HCT116 (cell line): ENCODE results near the gene TBC1D1. TPM values are rescaled to one million over a fixed set of nuclear protein-coding genes. Genes with fewer than 3 reads are reported as not detected.

Experiments
- ATAC-seq: fragments of 200-7000 bp; cut with Tn5 transposase; 2 replicates; pipeline ENCODE4 v1.9.1; 2020; ENCODE audit warnings: mild to moderate bottlenecking, moderate library complexity
- BruUV-seq: library from RNA; stranded (reverse); fragments of 400-500 nt; replicated peaks from 2 replicates; lab custom pipeline; 2021; lab: Mats Ljungman, UMichigan
- CTCF ChIA-PET: fragments of 300-600 bp; sonication (Branson Sonifier 250); formaldehyde crosslinking; loops from one replicate; lab custom pipeline; 2021; ENCODE audit warnings: antibody characterized with exemption; lab: Charles Lee
- POLR2A ChIA-PET: fragments of 300-600, 350-600 bp; sonication (Branson Sonifier 250); formaldehyde crosslinking; loops from one replicate; lab custom pipeline; 2021; ENCODE audit warnings: antibody characterized with exemption; lab: Charles Lee
- RAD21 ChIA-PET, 2 experiments: fragments of 300-600 bp; sonication (Branson Sonifier 250); formaldehyde crosslinking; loops; one replicate each; lab custom pipeline; 2023; ENCODE audit warnings: low total read pairs in 2 of 2; ENCODE audit not compliant: uncharacterized antibody in 2 of 2, unreplicated experiment in 2 of 2, low non-redundant PET in 1 of 2; lab: Charles Lee
- DNase-seq: peaks from one replicate; pipeline ENCODE4 v3.0.0-alpha.2; 2010; ENCODE audit warnings: low read depth, low spot score
- H2AFZ ChIP-seq: fragments of 200-600 bp; shearing (Covaris generic), sonication (generic); 2 replicates; pipeline ENCODE4 v1.6.1; 2017; ENCODE audit warnings: low read depth, mixed run types, mixed read lengths, antibody characterized with exemption, low read length; ENCODE audit not compliant: poor library complexity, severe bottlenecking
- H3K27ac ChIP-seq: 2 replicates; pipeline ENCODE4 v1.5.1; 2012; ENCODE audit warnings: low read depth, low read length
- H3K27me3 ChIP-seq: fragments of 200-600 bp; sonication (generic); 2 replicates; pipeline ENCODE4 v1.6.1; 2016; ENCODE audit warnings: mixed run types, low read length, mixed read lengths; ENCODE audit not compliant: insufficient read depth
- H3K36me3 ChIP-seq, 2 experiments: fragments of 200-500 bp in 1 of 2; fragments of 200-600 bp in 1 of 2; sonication (Bioruptor generic) in 1 of 2; sonication (generic) in 1 of 2; 2 replicates each; pipeline versions ENCODE4 v1.5.1 to v1.6.1; 2014 to 2016; ENCODE audit warnings: low read length in 2 of 2, inconsistent platforms in 1 of 2, mixed read lengths in 1 of 2, mixed run types in 1 of 2; ENCODE audit not compliant: insufficient read depth in 2 of 2, control insufficient read depth in 1 of 2
- H3K4me1 ChIP-seq, 2 experiments: fragments of 200-600 bp in 1 of 2; sonication (generic) in 1 of 2; 2 replicates each; pipeline versions ENCODE4 v1.5.1 to v1.6.1; 2012 to 2017; ENCODE audit warnings: low read length in 2 of 2, inconsistent platforms in 1 of 2, mild to moderate bottlenecking in 1 of 2, mixed read lengths in 1 of 2, mixed run types in 1 of 2, moderate library complexity in 1 of 2; ENCODE audit not compliant: insufficient read depth in 2 of 2, control insufficient read depth in 1 of 2
- H3K4me2 ChIP-seq: fragments of 200-600 bp; sonication (generic); 2 replicates; pipeline ENCODE4 v1.6.1; 2017; ENCODE audit warnings: mixed run types, low read length, mixed read lengths
- H3K4me3 ChIP-seq, 2 experiments: fragments of 200-600 bp in 1 of 2; sonication (generic) in 1 of 2; replicated peaks in 1 of 2; 2 replicates each; pipeline ENCODE4 v1.5.1; 2011 to 2016; ENCODE audit warnings: low read length in 2 of 2, control low read depth in 1 of 2, low read depth in 1 of 2, mild to moderate bottlenecking in 1 of 2, mixed read lengths in 1 of 2, mixed run types in 1 of 2
- H3K79me2 ChIP-seq: fragments of 200-600 bp; sonication (generic); 2 replicates; pipeline ENCODE4 v1.6.1; 2017; ENCODE audit warnings: mild to moderate bottlenecking, mixed run types, low read length, moderate library complexity, mixed read lengths; ENCODE audit not compliant: insufficient read depth
- H3K9ac ChIP-seq: fragments of 200-600 bp; sonication (generic); 2 replicates; pipeline ENCODE4 v1.6.1; 2016; ENCODE audit warnings: low read length, mixed read lengths
- H3K9me2 ChIP-seq: fragments of 200-600 bp; sonication (generic), shearing (Covaris generic); 2 replicates; pipeline ENCODE4 v1.6.1; 2017; ENCODE audit warnings: mixed run types, mild to moderate bottlenecking, moderate library complexity; ENCODE audit not compliant: insufficient read depth
- H3K9me3 ChIP-seq, 2 experiments: fragments of 200-500 bp in 1 of 2; fragments of 200-600 bp in 1 of 2; sonication (Bioruptor generic) in 1 of 2; sonication (generic) in 1 of 2; 2 replicates each; pipeline ENCODE4 v1.6.1; 2014 to 2017; ENCODE audit warnings: low read length in 2 of 2, mixed read lengths in 2 of 2, inconsistent platforms in 1 of 2, low read depth in 1 of 2, mild to moderate bottlenecking in 1 of 2, mixed run types in 1 of 2, moderate library complexity in 1 of 2; ENCODE audit not compliant: control insufficient read depth in 1 of 2, insufficient read depth in 1 of 2
- H4K20me1 ChIP-seq: fragments of 200-600 bp; sonication (generic), shearing (Covaris generic); 2 replicates; pipeline ENCODE4 v1.6.1; 2017; ENCODE audit warnings: mixed run types, mild to moderate bottlenecking, moderate library complexity; ENCODE audit not compliant: insufficient read depth
- CBX3 ChIP-seq: IDR thresholded peaks from 2 replicates; pipeline ENCODE4 v1.6.1; 2012; ENCODE audit warnings: low read depth
- ELF1 ChIP-seq: IDR thresholded peaks from 2 replicates; pipeline ENCODE4 v1.6.1; 2012; ENCODE audit warnings: low read depth, borderline replicate concordance
- REST ChIP-seq: IDR thresholded peaks from 2 replicates; pipeline ENCODE4 v1.6.1; 2012; ENCODE audit warnings: low read depth
- SIN3A ChIP-seq: IDR thresholded peaks from 2 replicates; pipeline ENCODE4 v1.6.1; 2012; ENCODE audit warnings: low read depth
- TCF7L2 ChIP-seq: IDR thresholded peaks from 2 replicates; pipeline ENCODE4 v1.7.0; 2011; ENCODE audit warnings: borderline replicate concordance, inconsistent platforms; ENCODE audit not compliant: insufficient read depth, insufficient read length; ENCODE audit errors: extremely low read depth
- ZNF274 ChIP-seq: fragments of 200-500 bp; sonication (Bioruptor generic); IDR thresholded peaks from 2 replicates; pipeline ENCODE4 v1.6.1; 2014; ENCODE audit warnings: mild to moderate bottlenecking, low read depth, low read length, inconsistent platforms
- intact Hi-C: fragments of 100-400 bp; cut with micrococcal nuclease; formaldehyde crosslinking; loops from 2 replicates; pipeline ENCODE4 v1.10.0; 2022
- total RNA-seq: library from RNA; stranded (reverse); gene quantifications from one replicate; pipeline ENCODE4 v1.2.1, GENCODE V29; 2021; ENCODE audit not compliant: unreplicated experiment
- TF ChIP-seq, protein P1 (sequence below): IDR thresholded peaks from 2 replicates; pipeline ENCODE4 v1.6.1; 2012

The TBC1D1 gene
- total RNA-seq, 1 experiment from 2014 or later = 82.7 TPM

GRCh38 chr4:37879365-37879764 lies 11.5 kb upstream of the TBC1D1 start:
- RAD21 ChIA-PET = no interaction called here
- BruUV-seq = no TSS peak
- H3K9me3 ChIP-seq = no peaks in the 10 kb centered on the region
- no peaks in the 10 kb centered on the region for H3K79me2 ChIP-seq
- no peak overlapping the region for H2AFZ ChIP-seq
- TF ChIP-seq CBX3 (no peak), REST (no peak), SIN3A (no peak)
- H3K27ac ChIP-seq = no peak overlapping the region
- H3K4me1 ChIP-seq = no peaks in the 10 kb centered on the region
- H3K4me2 ChIP-seq = no peak overlapping the region
- CTCF ChIA-PET = interaction anchor here (0.6 kb wide), 1 partner anchor 28 kb away, joined by 5 read pairs; no protein-coding TSS in a partner anchor
- no peaks in the 10 kb centered on the region for H3K36me3 ChIP-seq
- intact Hi-C loops = no loop called here
- H4K20me1 ChIP-seq = no peaks in the 10 kb centered on the region
- no peak overlapping the region for H3K4me3 ChIP-seq
- no peaks in the 10 kb centered on the region for H3K27me3 ChIP-seq
- POLR2A ChIA-PET = no interaction called here
- H3K9ac ChIP-seq = no peak overlapping the region
- H3K9me2 ChIP-seq = no peaks in the 10 kb centered on the region
- DNase-seq = no peak
- ATAC-seq = no peak

- RAD21 ChIA-PET = no interaction called here
- no peak overlapping the region for H3K27ac ChIP-seq
- intact Hi-C loops = no loop called here
- ATAC-seq = no peak
- H3K27me3 ChIP-seq = no peaks in the 10 kb centered on the region
- no peak for TF ChIP-seq TCF7L2
- TF ChIP-seq, protein P1, sequence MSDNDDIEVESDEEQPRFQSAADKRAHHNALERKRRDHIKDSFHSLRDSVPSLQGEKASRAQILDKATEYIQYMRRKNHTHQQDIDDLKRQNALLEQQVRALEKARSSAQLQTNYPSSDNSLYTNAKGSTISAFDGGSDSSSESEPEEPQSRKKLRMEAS = no peak
- no peak for TF ChIP-seq REST
- TF ChIP-seq ELF1 = no peak
- no peak for TF ChIP-seq ZNF274
- TF ChIP-seq, all 23 proteins: peak for 0
- no peaks in the 10 kb centered on the region for H3K79me2 ChIP-seq
- no peak overlapping the region for H2AFZ ChIP-seq
- H4K20me1 ChIP-seq = no peaks in the 10 kb centered on the region
- no peaks in the 10 kb centered on the region for H3K4me1 ChIP-seq
- POLR2A ChIA-PET = no interaction called here
- CTCF ChIA-PET = no interaction called here
- H3K9ac ChIP-seq = no peak overlapping the region
- no peaks in the 10 kb centered on the region for H3K36me3 ChIP-seq
- no peaks in the 10 kb centered on the region for H3K9me3 ChIP-seq
- H3K4me3 ChIP-seq = no peak overlapping the region
- no TSS peak for BruUV-seq
- DNase-seq = no peak
- H3K4me2 ChIP-seq = no peak overlapping the region
- H3K9me2 ChIP-seq = no peaks in the 10 kb centered on the region
Observed at GRCh38 chr4:37881811-37882210, 9.1 kb upstream of the TBC1D1 start.
